HCT116 (cell line): ENCODE measurements around the gene POLA1.

Experiments
- CTCF ChIP-seq, 3 experiments: fragments of 200-600 bp in 1 of 3; sonication (generic) in 1 of 3; IDR thresholded peaks in 2 of 3; conservative IDR thresholded peaks in 1 of 3; 2 replicates each; pipeline ENCODE4 v1.5.1; 2012 to 2017; ENCODE audit warnings: low read depth in 2 of 3, low read length in 2 of 3, antibody characterized with exemption in 1 of 3, borderline replicate concordance in 1 of 3, control low read depth in 1 of 3, mild to moderate bottlenecking in 1 of 3, mixed read lengths in 1 of 3, mixed run types in 1 of 3, moderate library complexity in 1 of 3; ENCODE audit not compliant: insufficient read depth in 1 of 3
- EZH2 ChIP-seq: fragments of 200-600 bp; sonication (generic); IDR thresholded peaks from 2 replicates; pipeline ENCODE4 v1.6.1; 2017; ENCODE audit warnings: antibody characterized with exemption, mixed run types
- MAX ChIP-seq: IDR thresholded peaks from 2 replicates; pipeline ENCODE4 v1.6.1; 2012
- POLR2A ChIP-seq: IDR thresholded peaks from 2 replicates; pipeline ENCODE4 v1.7.0; 2011; ENCODE audit warnings: borderline replicate concordance; ENCODE audit not compliant: insufficient read depth, insufficient read length; ENCODE audit errors: extremely low read depth
- POLR2AphosphoS5 ChIP-seq: IDR thresholded peaks from 2 replicates; pipeline ENCODE4 v1.6.1; 2011; ENCODE audit warnings: mild to moderate bottlenecking, low read depth, low read length, moderate library complexity
- REST ChIP-seq: IDR thresholded peaks from 2 replicates; pipeline ENCODE4 v1.6.1; 2012; ENCODE audit warnings: low read depth
- SP1 ChIP-seq: IDR thresholded peaks from 2 replicates; pipeline ENCODE4 v1.6.1; 2012; ENCODE audit warnings: low read depth

GRCh38 chrX:24767557-24767956 is 73.8 kb downstream of the POLA1 start:
- TF ChIP-seq CTCF (IDR thresholded peaks at IDR 0.05 in 2 of 3, conservative IDR thresholded peaks at IDR 0.05 in 1 of 3; ENCODE audit: borderline replicate concordance in 1 of 3, insufficient read depth in 1 of 3, low read depth in 2 of 3, low read length in 2 of 3) (no peak), POLR2A (no peak), REST (no peak), POLR2AphosphoS5 (no peak), EZH2 (no peak), SP1 (no peak), MAX (no peak)
